Ovary (tissue), 9 donors: ENCODE data around the gene HS1BP3. TPM values are rescaled to one million over a fixed set of nuclear protein-coding genes. Genes with fewer than 3 reads are reported as not detected.

ENCODE experiments used
- DNase-seq, 5 donors: peaks; one replicate each; pipeline ENCODE4 v3.0.0-alpha.2; 2019 to 2020
- H3K27ac ChIP-seq, 2 donors: fragments of 200-600 bp; one replicate each; pipeline versions ENCODE4 v1.5.1 to v1.8.0; 2019 to 2022
- H3K27me3 ChIP-seq: fragments of 200-600 bp; one replicate; pipeline ENCODE4 v1.8.0; 2022
- H3K36me3 ChIP-seq: fragments of 200-600 bp; sonication (generic); one replicate; pipeline ENCODE4 v1.5.1; 2019
- H3K4me1 ChIP-seq: one replicate; pipeline ENCODE4 v1.8.1; 2013; ENCODE audit warnings: mild to moderate bottlenecking, moderate library complexity; ENCODE audit not compliant: insufficient read depth
- H3K4me3 ChIP-seq: fragments of 200-600 bp; sonication (generic); one replicate; pipeline ENCODE4 v1.5.1; 2017
- H3K9me3 ChIP-seq, 2 donors: fragments of 200-600 bp in 1 of 2; sonication (generic) in 1 of 2; one replicate each; pipeline versions ENCODE4 v1.5.1 to v1.8.1; 2013 to 2019; ENCODE audit warnings: mild to moderate bottlenecking in 1 of 2, moderate library complexity in 1 of 2
- CTCF ChIP-seq, 3 donors: fragments of 450-650 bp in 2 of 3; fragments of 200-600 bp in 1 of 3; IDR thresholded peaks; one replicate each; pipeline versions ENCODE4 v1.5.1 to v1.8.0; 2016 to 2022; ENCODE audit warnings: antibody characterized with exemption in 3 of 3, mild to moderate bottlenecking in 1 of 3
- EP300 ChIP-seq: sonication (generic); formaldehyde crosslinking; IDR thresholded peaks from one replicate; pipeline ENCODE4 v1.6.1; 2017; ENCODE audit warnings: antibody characterized with exemption
- POLR2A ChIP-seq: fragments of 450-650 bp; IDR thresholded peaks from one replicate; pipeline ENCODE4 v1.6.1; 2017; ENCODE audit warnings: antibody characterized with exemption, mild to moderate bottlenecking, moderate library complexity
- WGBS, 3 donors: extraction: QIAGEN DNeasy Blood & Tissue Kit in 1 of 3; methylation state at CpG; one replicate each; pipeline versions ENCODE4 v1.1.5 to v1.1.7; 2013 to 2017; 5-methylcytosine and 5-hydroxymethylcytosine counted together
- intact Hi-C, 4 donors: fragments of 100-400 bp; cut with DNase I; formaldehyde crosslinking; loops; one replicate each; pipeline versions ENCODE4 v1.11.0 to v1.15.1; 2022 to 2023
- polyA plus RNA-seq, 2 donors: library from polyadenylated mRNA; stranded (reverse); fragments of 200-250 nt in 1 of 2; fragments of 350-450 nt in 1 of 2; fragmentation: Illumina TruSeq in 1 of 2; extraction: RNeasy Lipid Tissue Mini Kit (QIAGEN cat#74804) in 1 of 2; gene quantifications; one replicate each; pipeline ENCODE4 v1.2.3, GENCODE V29; 2013 to 2014
- total RNA-seq, 7 donors: library from RNA; depleted of rRNA in 2 of 7; stranded (reverse); fragments of >200 nt in 2 of 7; fragmentation: NEBNext Ultra II Directional in 3 of 7; extraction: Animal tissue kit (Norgen Biotek cat#: 25700) in 3 of 7; gene quantifications; one replicate each; pipeline versions ENCODE4 v1.1.0 to v1.2.4, GENCODE V29; 2016 to 2023
- donor health status: DM: no; HTN: no; CAD: no; lungs with moderate emphysema.
- donor health status: DM: no; HTN: no; CAD: no.
- donor health status: Bipolar disorder and iron deficiency.
- donor health status: DM: yes; HTN: yes; CAD: no.
- donor health status: DM: no; HTN: no; CAD: no.
- donor health status: DM: yes; HTN: yes; CAD: no.

Gene HS1BP3
- total and polyA plus RNA-seq, 9 donors: 12.0 to 24.4 (median 22.2) TPM

- WGBS, 3 donors: 42 to 63% (median 53%) methylated on average over 11 of the region's 11 CpGs
- no peaks in the 10 kb centered on the region for H3K27me3 ChIP-seq
- H3K27ac ChIP-seq: peak overlapping the region in 1 of 2 donors; percentile 62
- H3K9me3 ChIP-seq: no peaks in the 10 kb centered on the region
- H3K36me3 ChIP-seq: no peaks in the 10 kb centered on the region
- H3K4me1 ChIP-seq: peaks cover 20% of the 10 kb centered on the region
- intact Hi-C loops: no loop called here
- no peak overlapping the region for H3K4me3 ChIP-seq
- peak in 4 of 5 donors; percentile 57 to 71 (median 65) for DNase-seq
- TF ChIP-seq CTCF (IDR thresholded peaks at IDR 0.05) (no peak), EP300 (no peak), POLR2A (no peak)
Measured at GRCh38 chr2:20584399-20585358, 66.2 kb downstream of the HS1BP3 start.

- no peak for TF ChIP-seq CTCF (IDR thresholded peaks at IDR 0.05)
- no peak for DNase-seq
- peak overlapping the region in 1 of 2 donors; percentile 62 for H3K27ac ChIP-seq
- 82 to 89% (median 82%) methylated on average over 3 of the region's 3 CpGs for WGBS, 3 donors
- no peaks in the 10 kb centered on the region for H3K9me3 ChIP-seq
- H3K27me3 ChIP-seq: no peaks in the 10 kb centered on the region
- H3K36me3 ChIP-seq: no peaks in the 10 kb centered on the region
- peaks cover 23% of the 10 kb centered on the region for H3K4me1 ChIP-seq
- intact Hi-C loops: no loop called here
- no peak overlapping the region for H3K4me3 ChIP-seq
Measured at GRCh38 chr2:20584045-20584398, 66.9 kb downstream of the HS1BP3 start.

GRCh38 chr2:20583425-20583881, 67.4 kb downstream of the HS1BP3 start:
- DNase-seq: peak in 2 of 5 donors; percentile 30 to 36
- TF ChIP-seq EP300 (no peak), CTCF (IDR thresholded peaks at IDR 0.05) (no peak), POLR2A (no peak)
- Histone ChIP-seq H3K4me1 (peaks cover 26% of the 10 kb centered on the region), H3K27ac (peak overlapping the region in 1 of 2 donors; percentile 62), H3K9me3 (no peaks in the 10 kb centered on the region), H3K36me3 (no peaks in the 10 kb centered on the region), H3K27me3 (no peaks in the 10 kb centered on the region), H3K4me3 (no peak overlapping the region)
- WGBS, 3 donors: 95 to 98% (median 96%) methylated on average over 7 of the region's 7 CpGs
- intact Hi-C loops: no loop called here

- Histone ChIP-seq H3K36me3 (no peaks in the 10 kb centered on the region), H3K9me3 (no peaks in the 10 kb centered on the region), H3K4me3 (no peak overlapping the region), H3K27ac (no peak overlapping the region), H3K27me3 (no peaks in the 10 kb centered on the region), H3K4me1 (peaks cover 29% of the 10 kb centered on the region)
- WGBS, 3 donors: 84 to 91% (median 88%) methylated on average over 5 of the region's 5 CpGs
- DNase-seq: peak in 2 of 5 donors; percentile 20 to 32
- intact Hi-C loops: no loop called here
- TF ChIP-seq EP300: no peak
Measured at GRCh38 chr2:20582600-20583221, 68.2 kb downstream of the HS1BP3 start.
